Measurements from ENCODE around the gene VTI1B. TPM values are rescaled to one million over a fixed set of nuclear protein-coding genes. Genes with fewer than 3 reads are reported as not detected.

The VTI1B gene
- total and polyA plus RNA-seq, 2 of the 4 experiments (the other 2 are of a cell fraction): 61.8 to 90.2 TPM

DNA sequence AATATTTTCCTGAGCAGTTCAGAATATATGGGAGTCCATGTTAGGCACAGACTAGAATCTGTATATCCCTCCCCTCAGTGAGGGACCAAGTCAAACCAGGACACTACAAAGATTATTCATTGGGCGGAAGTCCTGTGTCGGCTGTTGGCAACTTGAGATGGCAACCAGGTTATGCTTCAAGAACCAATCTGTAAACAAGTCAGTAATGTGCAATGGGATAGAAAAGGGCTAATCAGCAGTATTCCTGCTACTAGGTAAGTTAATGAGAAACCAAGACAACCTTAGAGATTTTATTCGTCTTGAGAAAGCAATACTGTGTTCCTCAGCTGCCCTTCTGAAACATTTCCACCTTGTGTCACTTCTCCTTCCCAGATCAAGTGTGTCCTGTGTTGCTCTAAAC lies 28.3 kb downstream of the VTI1B start:
- no peak overlapping the region for H4K8ac ChIP-seq (ENCODE audit: low read depth in 2 of 2, low read length in 2 of 2)
- no peak overlapping the region for H3K27ac ChIP-seq (ENCODE audit: insufficient read depth, low read length)
- ATAC-seq (ENCODE audit: low read depth) (no peak), DNase-seq (no peak)
- peaks cover 24% of the 10 kb centered on the region for H3K36me3 ChIP-seq (ENCODE audit: control insufficient read depth, insufficient read depth, low read length)
- no peak overlapping the region for H2AFZ ChIP-seq (replicated peaks; ENCODE audit: low read length, poor library complexity)
- H2BK15ac ChIP-seq (ENCODE audit: low read depth, low read length): no peak overlapping the region
- H2AK9ac ChIP-seq (replicated peaks; ENCODE audit: low read depth, low read length, poor library complexity): no peak overlapping the region
- no peak overlapping the region for H4K91ac ChIP-seq (ENCODE audit: insufficient read depth, low read depth, low read length)
- dilution Hi-C loops (cut with HindIII; ENCODE audit: low sequenced_read_pairs, unreplicated experiment) (no loop called here), in situ Hi-C loops (cut with MboI; ENCODE audit: low sequenced_read_pairs) (no loop called here), intact Hi-C loops (cut with micrococcal nuclease) (no loop called here)
- H4K5ac ChIP-seq (ENCODE audit: low read depth, low read length): no peak overlapping the region
- H3K23ac ChIP-seq (ENCODE audit: low read depth, low read length): no peak overlapping the region
- no TSS peak for BruUV-seq (replicated peaks)
- H3K4me1 ChIP-seq (ENCODE audit: control insufficient read depth, insufficient read depth, low read length): peaks cover 2% of the 10 kb centered on the region; the same call in 1 of the 2 replicates
- H3K9me3 ChIP-seq (ENCODE audit: control insufficient read depth, insufficient read depth, low read length): no peaks in the 10 kb centered on the region
- no CpG with 5 or more reads among the region's 3 CpGs for WGBS, 2 experiments (ENCODE audit: extremely low coverage in 2 of 2, insufficient read length in 1 of 2)
- H2BK5ac ChIP-seq (ENCODE audit: low read depth, low read length, poor library complexity, severe bottlenecking): no peak overlapping the region
- H3K56ac ChIP-seq (ENCODE audit: extremely low read depth, insufficient read depth, low read length): no peak overlapping the region
- H3K9me1 ChIP-seq (ENCODE audit: insufficient read depth, low read length): peaks cover 6% of the 10 kb centered on the region
- no peak overlapping the region for H3K9ac ChIP-seq (ENCODE audit: low read depth, low read length)
- POLR2A ChIA-PET (ENCODE audit: unreplicated experiment): no interaction called here
- CTCF ChIA-PET: no interaction called here
- TF ChIP-seq NFE2L2 (IDR thresholded peaks at IDR 0.05; ENCODE audit: low read depth, low read length): no peak
- TF ChIP-seq CHD1 (IDR thresholded peaks at IDR 0.05; ENCODE audit: low read depth, low read length): no peak
- TF ChIP-seq, protein P1, sequence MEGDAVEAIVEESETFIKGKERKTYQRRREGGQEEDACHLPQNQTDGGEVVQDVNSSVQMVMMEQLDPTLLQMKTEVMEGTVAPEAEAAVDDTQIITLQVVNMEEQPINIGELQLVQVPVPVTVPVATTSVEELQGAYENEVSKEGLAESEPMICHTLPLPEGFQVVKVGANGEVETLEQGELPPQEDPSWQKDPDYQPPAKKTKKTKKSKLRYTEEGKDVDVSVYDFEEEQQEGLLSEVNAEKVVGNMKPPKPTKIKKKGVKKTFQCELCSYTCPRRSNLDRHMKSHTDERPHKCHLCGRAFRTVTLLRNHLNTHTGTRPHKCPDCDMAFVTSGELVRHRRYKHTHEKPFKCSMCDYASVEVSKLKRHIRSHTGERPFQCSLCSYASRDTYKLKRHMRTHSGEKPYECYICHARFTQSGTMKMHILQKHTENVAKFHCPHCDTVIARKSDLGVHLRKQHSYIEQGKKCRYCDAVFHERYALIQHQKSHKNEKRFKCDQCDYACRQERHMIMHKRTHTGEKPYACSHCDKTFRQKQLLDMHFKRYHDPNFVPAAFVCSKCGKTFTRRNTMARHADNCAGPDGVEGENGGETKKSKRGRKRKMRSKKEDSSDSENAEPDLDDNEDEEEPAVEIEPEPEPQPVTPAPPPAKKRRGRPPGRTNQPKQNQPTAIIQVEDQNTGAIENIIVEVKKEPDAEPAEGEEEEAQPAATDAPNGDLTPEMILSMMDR (conservative IDR thresholded peaks at IDR 0.05; ENCODE audit: low read depth, low read length): no peak
- no peak for TF ChIP-seq RAD21 (IDR thresholded peaks at IDR 0.05; ENCODE audit: low read length)
- TF ChIP-seq, protein P2, sequence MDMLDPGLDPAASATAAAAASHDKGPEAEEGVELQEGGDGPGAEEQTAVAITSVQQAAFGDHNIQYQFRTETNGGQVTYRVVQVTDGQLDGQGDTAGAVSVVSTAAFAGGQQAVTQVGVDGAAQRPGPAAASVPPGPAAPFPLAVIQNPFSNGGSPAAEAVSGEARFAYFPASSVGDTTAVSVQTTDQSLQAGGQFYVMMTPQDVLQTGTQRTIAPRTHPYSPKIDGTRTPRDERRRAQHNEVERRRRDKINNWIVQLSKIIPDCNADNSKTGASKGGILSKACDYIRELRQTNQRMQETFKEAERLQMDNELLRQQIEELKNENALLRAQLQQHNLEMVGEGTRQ (IDR thresholded peaks at IDR 0.05; ENCODE audit: low read depth, low read length): no peak
- TF ChIP-seq SMC3 (IDR thresholded peaks at IDR 0.05; ENCODE audit: low read depth, low read length): no peak
- no peak for TF ChIP-seq MAZ (IDR thresholded peaks at IDR 0.05; ENCODE audit: borderline replicate concordance, low read depth, low read length)
- no peak overlapping the region for H3K18ac ChIP-seq (ENCODE audit: low read depth, low read length)
- no peak overlapping the region for H2BK20ac ChIP-seq (ENCODE audit: low read depth, low read length)
- no peak overlapping the region for H3K4ac ChIP-seq (ENCODE audit: low read depth, low read length)
- H3K79me1 ChIP-seq (ENCODE audit: low read depth in 1 of 2, low read length in 2 of 2): no peaks in the 10 kb centered on the region
- no peak overlapping the region for H3K4me2 ChIP-seq (ENCODE audit: low read depth, low read length)
- H3K14ac ChIP-seq (replicated peaks; ENCODE audit: low read depth, low read length): no peak overlapping the region
- H4K20me1 ChIP-seq (ENCODE audit: insufficient read depth, low read length): no peaks in the 10 kb centered on the region
- no peak overlapping the region for H2AK5ac ChIP-seq (ENCODE audit: low read depth, low read length)
- no peak overlapping the region for H2BK120ac ChIP-seq (ENCODE audit: low read depth, low read length)
- H3K27me3 ChIP-seq (ENCODE audit: control insufficient read depth, insufficient read depth, low read length): no peaks in the 10 kb centered on the region
- H3K4me3 ChIP-seq (ENCODE audit: insufficient read depth, low read depth, low read length): no peak overlapping the region

Measured in IMR-90 (cell line).